Measurements from ENCODE around the gene ASB11.
A peak's percentile ranks its signal among the peaks of the same experiment; 100 is the strongest.
"Not testable (repeated sequence)": the region's sequence is repeated elsewhere in the genome, so short reads cannot be mapped to it uniquely, and the experiment has no call there.

ASB11 gene

DNA sequence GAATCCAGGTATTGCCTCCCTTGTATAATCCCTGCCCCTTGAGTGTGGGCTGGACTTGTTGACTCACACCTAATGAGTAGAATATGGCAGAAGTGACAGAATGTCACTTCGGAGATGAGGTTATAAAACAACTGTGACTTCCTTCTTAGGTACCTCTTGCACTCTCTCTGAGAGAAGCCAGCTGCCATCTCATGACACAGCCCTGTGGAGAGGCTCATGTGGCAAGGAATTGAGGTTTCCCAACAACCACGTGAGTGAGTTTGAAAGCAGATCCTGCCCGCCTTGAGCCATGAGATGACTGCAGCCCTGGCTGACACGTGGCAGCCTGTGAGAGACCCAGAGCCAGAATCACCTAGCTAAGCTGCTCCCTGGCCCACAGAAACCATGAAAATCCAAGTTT lies 13.5 kb downstream of the ASB11 start:
- DNase-seq, result no peak

DNA sequence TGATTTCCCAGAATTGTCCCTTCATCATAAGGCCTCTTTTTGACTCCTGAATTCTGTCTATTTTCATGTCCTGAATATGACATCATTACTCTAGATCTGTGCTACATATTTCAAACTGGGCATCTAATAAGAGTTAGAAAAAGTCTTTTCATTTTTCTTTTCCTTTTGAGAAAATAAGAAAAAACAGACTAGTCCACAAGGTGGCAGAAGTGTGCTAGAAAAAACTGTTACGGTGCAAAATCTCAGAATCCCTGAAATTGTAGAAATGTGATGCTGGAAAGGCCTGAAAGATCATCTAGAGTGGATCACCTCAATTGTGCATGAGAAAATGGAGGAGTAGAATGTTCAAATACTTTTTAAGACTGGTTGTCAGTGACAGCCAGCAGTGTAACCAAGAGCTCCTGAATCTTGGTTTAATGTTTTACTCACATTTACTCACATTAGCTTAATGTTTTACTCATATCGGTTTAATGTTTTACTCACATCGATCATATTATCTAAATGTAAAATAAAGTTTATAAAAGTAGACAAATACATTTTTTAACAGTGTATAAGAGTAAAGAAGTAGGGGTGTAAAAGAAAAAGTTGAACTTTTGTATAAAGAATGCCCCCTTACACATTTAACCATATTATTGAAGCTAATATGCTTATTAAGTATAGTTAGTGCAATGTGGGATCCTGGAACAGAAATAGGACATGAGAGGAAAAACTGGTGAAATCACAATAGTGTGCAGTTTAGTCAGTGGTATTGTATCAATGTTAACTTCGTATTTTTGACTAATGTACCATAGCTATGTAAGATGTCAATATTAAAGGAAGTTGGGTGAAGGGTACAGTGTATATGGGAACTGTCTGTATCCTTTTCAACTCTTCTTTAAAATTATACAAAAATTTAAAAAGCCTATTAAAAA lies 15.2 kb downstream of the ASB11 start:
- DNase-seq, result peak; percentile 48

DNA sequence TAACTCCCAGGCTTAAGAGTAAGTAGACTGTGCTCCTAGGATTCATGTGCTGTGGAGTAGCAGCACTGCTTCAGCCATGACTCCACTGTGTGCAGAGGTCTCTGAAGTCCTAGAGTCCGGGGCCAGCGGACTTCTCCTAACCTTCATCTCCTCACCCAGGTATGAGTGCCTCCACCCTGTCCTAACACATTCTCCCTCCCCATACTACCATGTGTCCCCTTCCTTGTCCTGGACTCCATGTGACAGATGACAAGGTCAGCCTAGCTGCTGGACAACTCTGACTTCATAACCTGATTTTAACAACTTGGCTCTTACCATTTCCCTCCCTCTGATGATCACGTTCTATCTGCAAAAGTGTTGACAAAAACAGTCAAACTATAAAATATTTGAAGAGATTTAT lies 16.7 kb downstream of the ASB11 start:
- no peak for DNase-seq

DNA sequence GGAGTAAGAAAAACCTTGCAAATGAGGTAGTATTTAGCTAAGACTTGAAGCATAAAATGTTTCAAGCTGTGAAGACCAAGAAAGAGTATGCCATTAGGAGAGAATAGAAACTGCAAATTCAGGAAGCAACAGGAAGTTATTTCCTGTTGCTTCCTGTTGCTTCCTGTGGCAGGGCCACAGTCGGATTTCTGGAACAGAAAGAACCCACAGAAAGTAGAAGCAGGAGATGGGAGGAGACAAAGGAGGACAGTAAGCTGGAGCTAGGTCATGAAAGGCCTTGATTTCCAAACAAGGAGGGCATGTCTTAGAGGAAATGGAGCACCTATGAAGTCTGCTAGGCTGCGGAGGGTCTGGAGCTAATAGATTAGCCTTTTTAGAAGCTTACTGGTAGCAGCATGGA lies 17.2 kb downstream of the ASB11 start:
- no peak for DNase-seq

DNA sequence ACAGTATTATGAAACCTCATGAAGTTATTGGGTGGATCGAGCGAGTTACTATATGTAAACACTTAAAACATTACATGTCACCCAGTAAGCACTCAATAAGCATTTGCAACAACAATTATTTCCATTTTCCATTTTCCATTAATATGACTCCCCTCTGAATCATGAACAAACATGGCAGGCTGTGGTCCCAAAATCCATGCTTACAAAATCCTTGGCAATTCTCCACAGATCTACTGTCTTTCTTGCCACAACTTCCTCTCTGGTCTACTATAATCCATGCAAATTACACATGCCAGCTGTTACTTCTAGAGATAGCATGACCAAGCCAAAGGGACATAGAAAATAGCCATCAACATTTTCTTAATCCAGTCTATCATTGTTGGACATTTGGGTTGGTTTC lies 22.0 kb downstream of the ASB11 start:
- no peak for DNase-seq

DNA sequence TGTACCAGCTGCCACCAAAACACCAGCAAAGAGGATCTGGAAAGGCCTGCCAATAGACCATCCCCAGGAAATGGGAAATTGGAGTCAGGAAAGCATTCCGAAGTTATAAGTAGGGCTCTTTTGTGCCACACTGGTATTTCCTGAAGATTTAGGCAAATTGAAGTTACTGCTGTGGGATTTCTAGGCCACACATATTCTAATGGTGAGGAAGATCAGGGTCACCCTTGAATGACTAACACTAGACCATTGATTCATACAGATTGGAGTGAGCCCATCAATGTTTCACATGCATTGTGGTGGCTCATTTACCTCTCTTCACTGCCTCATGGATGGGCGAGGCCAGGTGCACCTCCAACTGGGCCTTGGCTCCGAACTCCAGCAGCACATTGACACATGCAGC lies 22.6 kb downstream of the ASB11 start:
- DNase-seq, result no peak

DNA sequence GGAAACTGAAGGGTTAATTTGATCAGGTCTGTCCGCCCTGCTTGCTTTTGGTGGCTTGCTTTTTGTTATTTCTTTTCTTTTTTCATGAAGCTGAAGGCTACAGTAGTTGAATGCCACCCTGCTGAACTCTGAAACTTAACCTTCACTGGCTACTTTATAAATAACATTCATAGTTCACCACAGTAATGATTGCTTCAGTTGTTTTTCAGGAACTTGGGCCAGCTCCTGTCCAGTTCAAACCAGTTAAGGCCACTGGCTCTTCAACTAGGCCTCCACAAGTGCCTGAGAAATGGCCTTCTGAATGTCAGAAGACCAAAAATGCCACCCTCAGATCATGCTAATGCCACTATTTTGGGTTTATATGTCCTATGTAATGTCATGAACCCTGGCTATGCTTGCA lies 37.8 kb downstream of the ASB11 start:
- DNase-seq, result no peak

DNA sequence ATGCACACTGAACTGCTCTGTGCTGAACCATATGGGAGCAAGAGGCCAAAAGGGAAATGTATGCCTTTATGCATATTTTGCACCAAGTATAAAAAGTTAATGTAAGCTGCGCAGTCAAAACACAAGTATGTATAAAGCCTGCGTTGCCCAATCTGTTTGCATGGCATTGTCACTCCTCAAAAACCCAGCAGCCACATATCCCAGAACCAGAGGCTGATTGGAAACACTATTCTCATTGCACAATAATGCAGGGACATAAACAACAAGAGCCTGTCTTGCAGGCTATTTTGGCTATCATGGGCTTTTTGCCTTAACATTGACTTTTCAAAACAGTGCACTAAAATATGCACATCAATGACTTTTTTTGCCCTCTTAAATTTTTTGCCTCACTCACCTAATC lies 40.5 kb downstream of the ASB11 start:
- no peak for DNase-seq

DNA sequence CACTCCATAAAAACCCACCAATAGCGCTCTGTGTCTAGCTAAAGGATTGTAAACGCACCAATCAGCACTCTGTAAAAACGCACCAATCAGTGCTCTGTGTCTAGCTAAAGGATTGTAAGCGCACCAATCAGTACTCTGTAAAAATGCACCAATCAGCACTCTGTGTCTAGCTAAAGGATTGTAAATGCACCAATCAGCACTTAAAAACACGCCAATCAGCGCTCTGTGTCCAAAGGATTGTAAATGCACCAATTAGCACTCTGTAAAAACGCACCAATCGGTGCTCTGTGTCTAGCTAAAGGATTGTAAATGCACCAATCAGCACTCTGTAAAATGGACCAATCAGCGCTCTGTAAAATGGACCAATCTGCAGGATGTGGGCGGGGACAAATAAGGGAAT lies 42.2 kb downstream of the ASB11 start:
- DNase-seq, result not testable (repeated sequence)

DNA sequence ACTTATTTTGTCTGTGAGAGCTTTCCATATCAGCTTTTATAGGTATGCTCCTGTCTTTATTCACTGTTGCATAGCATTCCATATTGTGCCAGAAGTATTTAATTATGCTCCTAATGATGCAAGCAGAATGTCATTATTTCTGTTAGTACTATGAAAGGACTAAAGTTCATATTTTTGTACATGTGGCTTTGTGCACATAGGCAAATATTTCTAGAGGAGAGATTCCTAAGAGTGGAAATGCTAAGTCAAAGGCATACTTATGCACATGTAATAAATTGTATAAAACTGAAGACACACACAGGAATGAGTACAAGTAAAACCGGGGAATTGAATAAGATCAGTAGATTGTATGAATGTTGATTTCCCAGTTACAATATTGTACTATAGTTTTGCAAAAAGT lies 43.7 kb downstream of the ASB11 start:
- no peak for DNase-seq

DNA sequence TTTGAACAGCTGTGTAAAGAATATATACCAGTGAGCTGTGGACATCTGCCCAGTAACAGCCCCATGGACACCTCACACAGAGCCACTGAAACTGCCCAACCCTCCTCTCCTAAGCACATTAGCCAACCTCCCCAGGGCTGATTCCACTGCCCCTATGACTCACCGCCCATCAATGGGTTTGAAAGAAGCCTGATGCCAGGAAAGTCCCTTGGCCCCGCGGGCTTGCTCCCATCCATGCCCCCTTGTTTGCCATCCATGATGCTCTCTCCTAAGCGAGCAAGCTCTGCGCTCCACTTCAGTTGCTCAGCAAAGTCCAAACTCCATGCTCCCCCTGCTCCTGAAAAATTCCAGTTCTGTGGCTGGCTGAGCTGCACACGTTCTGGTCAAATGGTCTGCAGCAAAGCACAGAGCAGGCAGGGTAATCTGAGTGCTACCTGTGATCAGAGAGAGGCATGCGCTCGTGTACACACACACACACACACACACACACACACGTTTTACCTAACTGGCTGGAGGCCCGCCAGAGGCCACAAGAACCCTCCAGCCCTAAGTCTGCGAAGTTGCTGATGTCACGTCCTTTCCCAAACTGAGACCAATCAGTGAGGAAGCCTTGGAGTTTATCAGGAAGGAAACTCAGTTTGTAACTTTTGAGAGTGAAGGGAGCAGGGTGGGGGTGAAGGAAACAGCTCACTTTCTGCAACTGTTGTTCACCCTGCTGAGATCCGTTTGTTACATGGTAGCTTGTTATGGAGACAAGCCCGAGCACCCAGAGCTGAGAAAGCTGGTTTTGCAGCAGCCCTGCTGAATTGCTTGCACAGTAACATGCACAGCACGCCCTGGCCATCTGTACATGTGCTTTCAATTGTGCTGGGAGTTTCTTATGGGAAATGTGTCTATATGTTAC lies 45.6 kb downstream of the ASB11 start, which contains the start of gene ASB9:
Gene ASB9, minus strand, starts transcription at position 466 of the 904 bp plus-strand sequence. Its CDS starts 209 bp downstream, at position 257.
- peak; percentile 36 for DNase-seq

DNA sequence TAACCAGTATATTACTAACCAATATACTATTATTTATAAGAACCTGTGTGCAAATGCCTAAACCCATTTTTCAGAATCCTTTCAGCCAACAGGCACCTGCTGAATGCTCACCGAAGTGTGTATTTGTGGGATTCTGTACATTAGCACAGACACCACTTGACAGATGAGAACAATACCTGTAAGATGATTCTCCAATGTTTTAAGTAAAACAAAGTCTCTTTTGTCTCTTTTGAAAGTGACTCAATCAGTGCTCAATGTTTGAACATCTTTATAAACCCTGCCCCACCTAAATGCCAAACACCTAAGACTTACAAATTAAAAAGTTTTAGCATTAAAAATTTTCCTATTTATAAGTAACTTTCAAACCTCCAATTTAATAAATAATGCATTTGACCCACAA lies 46.3 kb downstream of the ASB11 start:
- DNase-seq, result no peak

DNA sequence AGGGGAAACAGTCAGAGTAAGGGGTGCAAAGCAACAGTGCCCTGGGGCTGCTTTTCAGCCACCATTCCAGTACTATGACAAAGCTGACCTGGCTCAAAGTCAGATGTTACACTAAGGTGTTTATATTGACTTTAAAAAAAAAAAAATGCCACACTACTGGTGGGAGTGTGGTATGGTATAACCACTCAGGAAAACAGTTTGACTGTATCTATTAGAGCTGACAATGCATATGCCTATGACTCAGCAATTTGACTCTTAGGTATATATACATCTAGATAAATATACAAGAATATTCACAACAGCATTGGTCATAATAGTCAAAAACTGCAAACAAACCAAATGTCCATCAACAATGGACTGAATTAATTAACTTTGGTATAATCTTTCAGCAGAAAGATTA lies 60.6 kb downstream of the ASB11 start:
- no peak for DNase-seq

DNA sequence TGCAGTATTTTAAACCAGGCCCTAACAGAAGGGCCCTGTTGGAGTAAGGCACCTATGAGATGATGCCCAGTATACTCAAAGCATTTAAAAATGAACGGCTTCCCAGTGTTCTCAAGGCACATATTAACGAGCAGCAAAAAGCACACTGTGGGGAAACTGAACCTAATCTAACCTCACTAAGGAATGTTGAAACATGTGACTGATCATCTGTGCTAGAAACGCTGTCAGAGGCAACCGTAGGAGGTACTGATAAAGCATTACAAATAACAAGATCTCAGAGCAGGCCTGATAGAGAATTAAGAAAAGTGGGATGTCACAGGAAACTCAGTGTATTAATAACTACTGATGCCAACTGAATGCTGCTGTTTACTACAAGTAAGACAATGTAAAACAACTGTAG lies 69.5 kb downstream of the ASB11 start:
- no peak for DNase-seq

DNA sequence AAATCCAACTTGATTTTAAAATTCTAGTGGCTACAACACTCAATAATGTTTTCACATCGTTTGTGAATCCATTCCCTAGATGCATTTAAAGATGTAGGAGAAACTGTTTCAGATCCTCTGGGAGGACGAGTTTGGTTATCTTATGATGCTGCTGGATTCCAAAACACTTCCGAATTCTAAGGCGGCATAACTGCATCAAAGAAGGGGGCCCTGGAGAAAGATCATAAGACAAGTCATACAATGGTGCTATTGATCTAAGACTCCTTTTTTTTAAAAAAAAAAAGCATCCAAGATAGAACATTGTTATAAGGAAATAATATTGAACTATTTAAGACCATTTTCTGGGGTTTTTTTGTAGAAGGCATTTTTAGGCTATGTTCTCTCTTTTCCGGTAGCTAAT lies 71.0 kb downstream of the ASB11 start:
- no peak for DNase-seq

DNA sequence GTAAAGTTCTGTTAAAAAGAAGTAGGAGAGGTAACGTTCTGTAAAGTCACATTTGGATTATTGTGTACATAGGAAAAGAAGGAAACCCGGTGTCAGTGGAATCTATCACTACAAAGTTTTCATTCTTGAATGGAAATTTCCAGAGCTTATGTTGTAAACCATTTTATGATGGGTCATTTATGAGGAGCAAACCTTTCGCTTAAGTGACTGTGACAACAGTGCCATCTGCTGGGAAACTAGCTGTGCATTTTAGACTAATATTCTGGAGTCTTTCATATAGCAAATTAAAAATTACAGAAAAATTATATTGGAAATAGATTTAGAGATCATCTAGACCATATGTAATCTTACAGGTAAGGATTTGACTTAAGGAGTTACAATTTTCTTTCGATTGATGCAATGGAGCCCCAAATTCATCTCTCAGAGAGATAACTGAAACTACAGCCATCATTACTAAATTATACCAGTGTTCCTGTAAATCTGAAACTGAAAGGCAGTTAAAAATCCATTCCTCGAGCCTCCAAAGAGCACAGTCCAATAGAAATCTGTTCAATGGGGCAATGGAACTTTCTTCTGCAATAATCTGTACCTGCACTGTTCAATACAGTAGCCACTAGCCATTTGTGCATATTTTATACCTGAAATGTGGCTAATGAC lies 72.4 kb downstream of the ASB11 start:
- peak; percentile 73 for DNase-seq

DNA sequence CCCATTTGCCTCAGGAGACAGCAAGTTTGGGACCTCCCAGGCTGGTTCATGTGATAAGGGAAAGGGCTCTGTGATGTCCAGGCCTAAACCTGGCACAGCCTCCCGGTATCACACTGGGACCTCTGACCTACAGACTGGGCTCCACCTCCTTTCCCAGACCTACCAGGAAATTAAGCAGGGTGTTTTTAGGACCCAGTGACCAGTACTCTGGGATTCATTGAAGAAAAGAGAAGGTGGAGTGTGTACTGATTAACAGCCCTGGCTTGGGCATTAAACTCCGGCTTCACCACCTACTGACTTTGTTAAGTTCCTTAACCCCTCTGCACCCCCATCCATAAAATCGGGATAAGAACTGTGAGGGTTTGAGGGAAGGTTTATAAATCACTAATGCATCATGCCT lies 74.1 kb downstream of the ASB11 start:
- no peak for DNase-seq

DNA sequence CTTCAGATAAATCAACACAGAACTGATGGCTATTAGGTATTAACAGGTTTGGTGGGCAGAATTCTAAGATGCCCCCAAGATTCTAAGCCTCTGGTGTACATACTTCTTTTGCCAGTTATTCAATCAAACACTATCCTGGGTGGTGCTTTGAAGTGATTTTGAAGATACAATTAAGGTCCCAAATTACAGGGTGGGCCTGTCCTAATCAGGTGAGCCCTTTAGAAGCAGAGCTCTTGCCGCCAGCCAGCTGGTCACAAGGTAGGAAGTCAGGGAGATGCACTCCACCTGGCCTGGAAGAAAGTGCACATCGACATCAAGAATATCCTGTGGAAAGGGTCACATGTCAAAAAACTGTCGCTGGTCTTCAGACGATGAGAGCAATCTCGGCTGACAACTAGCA lies 75.0 kb downstream of the ASB11 start:
- DNase-seq, result no peak

DNA sequence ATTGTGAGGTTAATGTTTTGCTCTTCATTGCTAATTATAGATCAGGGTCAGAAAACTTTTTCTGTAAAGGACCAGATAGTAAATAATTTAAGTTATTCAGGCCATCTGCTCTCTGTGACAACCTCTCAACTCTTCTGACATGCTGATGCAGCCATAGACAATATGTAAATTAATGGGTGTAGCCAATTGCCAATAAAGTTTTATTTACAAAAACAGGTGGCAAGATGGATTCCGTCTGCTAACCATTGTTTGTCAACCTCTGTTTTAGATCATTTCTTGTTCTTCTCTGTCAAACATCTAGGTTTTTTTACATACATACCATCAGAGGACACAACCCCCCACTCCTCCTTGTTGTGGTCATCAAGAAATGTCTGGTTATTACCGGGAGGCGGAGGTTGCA lies 79.3 kb downstream of the ASB11 start:
- no peak for DNase-seq

DNA sequence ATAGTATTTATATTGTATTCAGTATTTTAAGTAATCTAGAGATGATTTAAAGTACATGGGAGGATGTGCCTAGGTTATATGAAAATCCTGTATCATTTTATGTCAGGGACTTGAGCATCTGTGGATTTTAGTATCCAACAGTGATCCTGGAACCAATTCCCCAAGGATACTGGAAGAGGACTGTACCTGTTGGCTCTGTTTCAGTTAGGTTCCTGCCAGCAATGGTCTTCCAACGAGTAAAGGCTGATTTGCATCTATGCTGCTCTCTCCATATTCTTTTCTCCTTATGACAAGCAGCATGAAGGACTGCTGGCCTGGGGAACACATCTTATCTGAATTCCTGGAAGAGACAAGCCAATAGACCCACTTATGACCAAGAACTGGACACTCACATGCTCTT lies 80.4 kb downstream of the ASB11 start:
- DNase-seq, result no peak

DNA sequence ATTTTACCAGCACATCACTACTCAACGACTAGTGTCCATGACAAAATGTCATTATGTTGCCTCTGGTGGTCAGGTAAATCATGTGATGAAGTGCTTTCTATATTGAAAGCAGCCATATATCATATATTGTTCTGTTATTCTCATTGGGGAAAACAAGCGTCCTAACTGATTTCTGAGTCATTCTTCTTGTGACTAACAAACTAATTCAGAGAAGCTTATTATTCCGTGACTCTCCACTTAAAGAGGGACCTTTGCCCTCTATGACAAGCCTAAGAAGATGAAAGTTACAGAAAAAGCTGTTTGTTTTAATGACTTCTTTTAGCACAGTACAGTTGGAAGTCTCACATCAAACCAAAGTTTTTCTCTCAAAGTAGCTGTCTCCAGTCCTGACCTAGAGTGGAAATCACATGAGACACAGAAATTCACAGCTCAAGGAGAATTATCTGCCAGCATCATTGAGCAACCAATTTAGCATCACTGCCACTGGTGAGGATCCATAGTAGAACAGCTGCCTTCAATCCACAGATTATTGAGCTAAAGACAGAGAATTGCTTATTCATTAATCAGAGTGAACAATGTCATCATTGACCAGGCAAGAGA lies 81.9 kb downstream of the ASB11 start:
- no peak for DNase-seq
